GM12878 (cell line): ENCODE data around the gene RPS6KC1. TPM values are rescaled to one million over a fixed set of nuclear protein-coding genes. Genes with fewer than 3 reads are reported as not detected.

ENCODE experiments used
- ATAC-seq: fragments of 200-7000 bp; cut with Tn5 transposase; 3 replicates; pipeline ENCODE4 v1.9.1; 2020; ENCODE audit warnings: mild to moderate bottlenecking, moderate library complexity
- BruUV-seq: library from RNA; stranded (reverse); fragments of 400-500 nt; replicated peaks from 2 replicates; lab custom pipeline; 2021; lab: Mats Ljungman, UMichigan
- CTCF ChIA-PET: fragments of 300-600 bp; sonication (Branson Sonifier 250); formaldehyde crosslinking; extraction: SDS; loops from one replicate; lab custom pipeline; 2021; ENCODE audit warnings: inconsistent platforms; lab: Yijun Ruan, JAX
- POLR2A ChIA-PET: fragments of 350-600 bp; formaldehyde crosslinking; extraction: SDS; loops from one replicate; lab custom pipeline; 2021; ENCODE audit warnings: inconsistent platforms; lab: Charles Lee
- RAD21 ChIA-PET: fragments of 300-600 bp; sonication (Branson Sonifier 250); formaldehyde crosslinking; loops from one replicate; lab custom pipeline; 2023; ENCODE audit warnings: antibody characterized with exemption; ENCODE audit not compliant: unreplicated experiment; lab: Charles Lee
- SMC1A ChIA-PET: fragments of 300-600 bp; sonication (Branson Sonifier 250); formaldehyde crosslinking; loops from one replicate; lab custom pipeline; 2023; ENCODE audit not compliant: unreplicated experiment, uncharacterized antibody; lab: Charles Lee
- DNase-seq: peaks from one replicate; pipeline ENCODE4 v3.0.0-alpha.2; 2011; ENCODE audit warnings: low read depth, low spot score
- FAIRE-seq: peaks from 3 replicates; lab custom pipeline; 2011; peaks lifted over from hg19 to GRCh38; lab: Jason Lieb, UNC
- H2AFZ ChIP-seq: 2 replicates; pipeline ENCODE4 v1.6.0; 2011; ENCODE audit warnings: low read depth, low read length, control low read depth; ENCODE audit not compliant: control insufficient read depth
- H3K27ac ChIP-seq: 2 replicates; pipeline ENCODE4 v1.5.1; 2011; ENCODE audit warnings: control low read depth; ENCODE audit not compliant: control insufficient read depth, insufficient read depth
- H3K27me3 ChIP-seq, 2 experiments: replicated peaks in 1 of 2; 2 replicates each; pipeline versions ENCODE4 v1.6.0 to v1.6.1; 2011; ENCODE audit warnings: low read length in 1 of 2; ENCODE audit not compliant: control insufficient read depth in 2 of 2, insufficient read depth in 2 of 2
- H3K36me3 ChIP-seq, 2 experiments: 2 replicates each; pipeline ENCODE4 v1.5.1; 2011; ENCODE audit warnings: low read length in 1 of 2; ENCODE audit not compliant: control insufficient read depth in 2 of 2, insufficient read depth in 2 of 2
- H3K4me1 ChIP-seq: 2 replicates; pipeline ENCODE4 v1.6.1; 2011; ENCODE audit warnings: mild to moderate bottlenecking, low read length, moderate library complexity, mixed read lengths; ENCODE audit not compliant: control insufficient read depth, insufficient read depth
- H3K4me2 ChIP-seq: 2 replicates; pipeline ENCODE4 v1.6.0; 2011; ENCODE audit warnings: control low read depth; ENCODE audit not compliant: control insufficient read depth, insufficient read depth
- H3K4me3 ChIP-seq: fragments of 200-600 bp; sonication (generic); 2 replicates; pipeline ENCODE4 v1.5.1; 2016
- H3K79me2 ChIP-seq: 2 replicates; pipeline ENCODE4 v1.6.0; 2011; ENCODE audit warnings: low read length; ENCODE audit not compliant: control insufficient read depth, insufficient read depth
- H3K9ac ChIP-seq: 2 replicates; pipeline ENCODE4 v1.8.0; 2011; ENCODE audit warnings: low read length, control low read depth, mixed read lengths; ENCODE audit not compliant: control insufficient read depth, insufficient read depth
- H3K9me3 ChIP-seq: replicated peaks from 3 replicates; pipeline ENCODE4 v1.5.1; 2011; ENCODE audit warnings: mild to moderate bottlenecking, low read length; ENCODE audit not compliant: control insufficient read depth, insufficient read depth
- H4K20me1 ChIP-seq: 2 replicates; pipeline ENCODE4 v1.6.0; 2011; ENCODE audit not compliant: control insufficient read depth, insufficient read depth
- ASH2L ChIP-seq: fragments of 300-600, 200-600 bp; sonication (generic); IDR thresholded peaks from 2 replicates; pipeline ENCODE4 v1.6.1; 2017; ENCODE audit warnings: low read depth, mild to moderate bottlenecking, borderline replicate concordance
- CREB1 ChIP-seq: IDR thresholded peaks from 2 replicates; pipeline ENCODE4 v1.6.1; 2012; ENCODE audit warnings: low read depth, mild to moderate bottlenecking, inconsistent platforms
- CREM ChIP-seq: IDR thresholded peaks from 2 replicates; pipeline ENCODE4 v1.6.1; 2014; ENCODE audit warnings: antibody characterized with exemption, low read depth
- EGR1 ChIP-seq, 2 experiments: IDR thresholded peaks; 1 replicate in 1 of 2; 2 replicates in 1 of 2; pipeline ENCODE4 v1.6.1; 2011 to 2012; ENCODE audit warnings: low read depth in 2 of 2, low read length in 2 of 2, borderline replicate concordance in 1 of 2, mild to moderate bottlenecking in 1 of 2, moderate library complexity in 1 of 2
- ETV6 ChIP-seq, 2 experiments: fragments of 450-650 bp in 1 of 2; IDR thresholded peaks in 1 of 2; conservative IDR thresholded peaks in 1 of 2; 2 replicates each; pipeline ENCODE4 v1.6.1; 2014; ENCODE audit warnings: antibody characterized with exemption in 1 of 2, borderline replicate concordance in 1 of 2, low read depth in 1 of 2, mild to moderate bottlenecking in 1 of 2, moderate library complexity in 1 of 2
- KDM1A ChIP-seq: fragments of 200-600 bp; sonication (generic); IDR thresholded peaks from 2 replicates; pipeline ENCODE4 v1.6.1; 2016; ENCODE audit warnings: borderline replicate concordance
- NFYA ChIP-seq: IDR thresholded peaks from 2 replicates; pipeline ENCODE4 v1.6.1; 2011; ENCODE audit warnings: low read depth, mild to moderate bottlenecking, low read length, improper control_type of control experiment, borderline replicate concordance
- NFYB ChIP-seq: IDR thresholded peaks from 2 replicates; pipeline ENCODE4 v1.6.1; 2011; ENCODE audit warnings: low read depth, mild to moderate bottlenecking, low read length, improper control_type of control experiment, moderate library complexity; ENCODE audit not compliant: insufficient read depth
- NR2F1 ChIP-seq: fragments of 450-650 bp; conservative IDR thresholded peaks from 2 replicates; pipeline ENCODE4 v1.6.1; 2017; ENCODE audit warnings: mild to moderate bottlenecking
- PAX5 ChIP-seq: IDR thresholded peaks from 2 replicates; pipeline ENCODE4 v1.6.1; 2011; ENCODE audit warnings: low read depth, low read length, borderline replicate concordance
- PKNOX1 ChIP-seq: fragments of 450-650 bp; IDR thresholded peaks from 2 replicates; pipeline ENCODE4 v1.6.1; 2016; ENCODE audit warnings: mild to moderate bottlenecking
- PML ChIP-seq: IDR thresholded peaks from 2 replicates; pipeline ENCODE4 v1.6.1; 2012; ENCODE audit warnings: low read length, inconsistent platforms
- SUZ12 ChIP-seq: fragments of 200-600 bp; sonication (generic); IDR thresholded peaks from one replicate; pipeline ENCODE4 v1.6.1; 2018; ENCODE audit warnings: antibody characterized with exemption, mild to moderate bottlenecking; ENCODE audit not compliant: unreplicated experiment
- YBX1 ChIP-seq: fragments of 450-650 bp; IDR thresholded peaks from 2 replicates; pipeline ENCODE4 v1.6.1; 2016; ENCODE audit warnings: antibody characterized with exemption
- WGBS: methylation state at CpG from one replicate; pipeline ENCODE4 v1.1.6; 2016; ENCODE audit warnings: low lambda C conversion rate; ENCODE audit not compliant: insufficient replicate concordance, insufficient coverage; ENCODE audit errors: missing lambda C conversion rate; 5-methylcytosine and 5-hydroxymethylcytosine counted together
- in situ Hi-C: fragments of 300-500 bp; cut with MboI; formaldehyde crosslinking; loops from 9 replicates; pipeline ENCODE4 v1.14.3; 2018; ENCODE audit warnings: mixed read lengths
- intact Hi-C: fragments of 100-400 bp; cut with micrococcal nuclease; formaldehyde crosslinking; loops from one replicate; pipeline ENCODE4 v1.14.2; 2022; ENCODE audit not compliant: unreplicated experiment
- polyA plus RNA-seq, 11 experiments: library from polyadenylated mRNA; depleted of rRNA in 4 of 11; unstranded in 6 of 11; stranded (reverse) in 5 of 11; fragments of >200 nt; fragmentation: Nextera tagmentation in 4 of 11; fragmentation: Illumina TruSeq in 1 of 11; extraction: Ambion mirVana in 4 of 11; extraction: Trizol in 1 of 11; gene quantifications; 1 replicate in 1 of 11; 2 replicates in 10 of 11; pipeline versions ENCODE4 v1.2.1 to v1.2.3, GENCODE V29; 2011 to 2016; ENCODE audit warnings: inconsistent platforms in 2 of 11, missing spikeins in 2 of 11, low read depth in 1 of 11
- total RNA-seq, 4 experiments: library from RNA; depleted of rRNA in 3 of 4; stranded (reverse); fragments of >200 nt in 3 of 4; fragmentation: Illumina TruSeq in 1 of 4; extraction: Trizol in 1 of 4; gene quantifications; 2 replicates each; pipeline versions ENCODE4 v1.2.1 to v1.2.3, GENCODE V29; 2013 to 2021
- TF ChIP-seq, protein P1 (sequence below): fragments of 450-650 bp; IDR thresholded peaks from 2 replicates; pipeline ENCODE4 v1.6.1; 2014; ENCODE audit warnings: mild to moderate bottlenecking
- TF ChIP-seq, protein P2 (sequence below): fragments of 450-650 bp; IDR thresholded peaks from 2 replicates; pipeline ENCODE4 v1.6.1; 2018; ENCODE audit warnings: borderline replicate concordance, mild to moderate bottlenecking; ENCODE audit not compliant: partially characterized antibody
- TF ChIP-seq, protein P3 (sequence below): IDR thresholded peaks from 2 replicates; pipeline ENCODE4 v1.6.1; 2011; ENCODE audit warnings: mild to moderate bottlenecking, low read depth, low read length, moderate library complexity; ENCODE audit not compliant: insufficient replicate concordance

RPS6KC1 gene
- total and polyA plus RNA-seq, 10 of the 15 experiments (the other 5 are each of a cell fraction or from before 2014, with no cell fraction given) = 2.9 to 17.3 (median 12.2) TPM

- DNase-seq = no peak
- ATAC-seq = peak; percentile 37
- ChIA-PET SMC1A (no interaction called here), CTCF (no interaction called here), POLR2A (no interaction called here), RAD21 (no interaction called here)
- no peaks in the 10 kb centered on the region for H3K79me2 ChIP-seq
- H3K9ac ChIP-seq = no peak overlapping the region
- TF ChIP-seq NFYA = no peak
- TF ChIP-seq ETV6 (conservative IDR thresholded peaks at IDR 0.05 in 1 of 2, IDR thresholded peaks at IDR 0.05 in 1 of 2; ENCODE audit: borderline replicate concordance in 1 of 2, low read depth in 1 of 2) = no peak
- no peak for TF ChIP-seq KDM1A
- TF ChIP-seq, protein P1, sequence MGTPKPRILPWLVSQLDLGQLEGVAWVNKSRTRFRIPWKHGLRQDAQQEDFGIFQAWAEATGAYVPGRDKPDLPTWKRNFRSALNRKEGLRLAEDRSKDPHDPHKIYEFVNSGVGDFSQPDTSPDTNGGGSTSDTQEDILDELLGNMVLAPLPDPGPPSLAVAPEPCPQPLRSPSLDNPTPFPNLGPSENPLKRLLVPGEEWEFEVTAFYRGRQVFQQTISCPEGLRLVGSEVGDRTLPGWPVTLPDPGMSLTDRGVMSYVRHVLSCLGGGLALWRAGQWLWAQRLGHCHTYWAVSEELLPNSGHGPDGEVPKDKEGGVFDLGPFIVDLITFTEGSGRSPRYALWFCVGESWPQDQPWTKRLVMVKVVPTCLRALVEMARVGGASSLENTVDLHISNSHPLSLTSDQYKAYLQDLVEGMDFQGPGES = no peak
- no peak for TF ChIP-seq PML
- no peak for TF ChIP-seq SUZ12
- TF ChIP-seq, protein P2, sequence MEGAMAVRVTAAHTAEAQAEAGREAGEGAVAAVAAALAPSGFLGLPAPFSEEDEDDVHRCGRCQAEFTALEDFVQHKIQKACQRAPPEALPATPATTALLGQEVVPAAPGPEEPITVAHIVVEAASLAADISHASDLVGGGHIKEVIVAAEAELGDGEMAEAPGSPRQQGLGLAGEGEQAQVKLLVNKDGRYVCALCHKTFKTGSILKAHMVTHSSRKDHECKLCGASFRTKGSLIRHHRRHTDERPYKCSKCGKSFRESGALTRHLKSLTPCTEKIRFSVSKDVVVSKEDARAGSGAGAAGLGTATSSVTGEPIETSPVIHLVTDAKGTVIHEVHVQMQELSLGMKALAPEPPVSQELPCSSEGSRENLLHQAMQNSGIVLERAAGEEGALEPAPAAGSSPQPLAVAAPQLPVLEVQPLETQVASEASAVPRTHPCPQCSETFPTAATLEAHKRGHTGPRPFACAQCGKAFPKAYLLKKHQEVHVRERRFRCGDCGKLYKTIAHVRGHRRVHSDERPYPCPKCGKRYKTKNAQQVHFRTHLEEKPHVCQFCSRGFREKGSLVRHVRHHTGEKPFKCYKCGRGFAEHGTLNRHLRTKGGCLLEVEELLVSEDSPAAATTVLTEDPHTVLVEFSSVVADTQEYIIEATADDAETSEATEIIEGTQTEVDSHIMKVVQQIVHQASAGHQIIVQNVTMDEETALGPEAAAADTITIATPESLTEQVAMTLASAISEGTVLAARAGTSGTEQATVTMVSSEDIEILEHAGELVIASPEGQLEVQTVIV = no peak
- TF ChIP-seq CREB1 = no peak
- no peak for TF ChIP-seq PKNOX1
- TF ChIP-seq, protein P3, sequence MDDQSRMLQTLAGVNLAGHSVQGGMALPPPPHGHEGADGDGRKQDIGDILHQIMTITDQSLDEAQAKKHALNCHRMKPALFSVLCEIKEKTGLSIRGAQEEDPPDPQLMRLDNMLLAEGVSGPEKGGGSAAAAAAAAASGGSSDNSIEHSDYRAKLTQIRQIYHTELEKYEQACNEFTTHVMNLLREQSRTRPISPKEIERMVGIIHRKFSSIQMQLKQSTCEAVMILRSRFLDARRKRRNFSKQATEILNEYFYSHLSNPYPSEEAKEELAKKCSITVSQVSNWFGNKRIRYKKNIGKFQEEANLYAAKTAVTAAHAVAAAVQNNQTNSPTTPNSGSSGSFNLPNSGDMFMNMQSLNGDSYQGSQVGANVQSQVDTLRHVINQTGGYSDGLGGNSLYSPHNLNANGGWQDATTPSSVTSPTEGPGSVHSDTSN = no peak
- TF ChIP-seq EGR1 (IDR thresholded peaks at IDR 0.05; ENCODE audit: borderline replicate concordance in 1 of 2, low read depth in 2 of 2, low read length in 2 of 2) = no peak
- TF ChIP-seq NFYB = no peak
- TF ChIP-seq CREM = no peak
- no peak for TF ChIP-seq PAX5
- no peak for TF ChIP-seq YBX1
- no peak for TF ChIP-seq NR2F1
- TF ChIP-seq ASH2L = no peak
- H2AFZ ChIP-seq = no peak overlapping the region
- in situ Hi-C loops = no loop called here
- 73% methylated on average over 3 of the region's 3 CpGs for WGBS
- no peak overlapping the region for H3K4me3 ChIP-seq
- no peaks in the 10 kb centered on the region for H3K4me1 ChIP-seq
- H3K36me3 ChIP-seq = no peaks in the 10 kb centered on the region
- H3K4me2 ChIP-seq = no peak overlapping the region
- H3K27ac ChIP-seq = no peak overlapping the region
- BruUV-seq = no TSS peak
- no peaks in the 10 kb centered on the region for H4K20me1 ChIP-seq
- H3K9me3 ChIP-seq = peaks cover 2% of the 10 kb centered on the region; the same call in 1 of the 3 replicates
- H3K27me3 ChIP-seq = no peaks in the 10 kb centered on the region
- FAIRE-seq = no peak
- intact Hi-C loops = no loop called here
Measured at GRCh38 chr1:213154056-213154685, 103.1 kb downstream of the RPS6KC1 start.
